Ascending aorta (tissue), 2 donors: ENCODE measurements around the gene AOAH. TPM values are rescaled to one million over a fixed set of nuclear protein-coding genes. Genes with fewer than 3 reads are reported as not detected.

Source experiments
- DNase-seq, 2 donors: peaks; one replicate each; pipeline ENCODE4 v3.0.0-alpha.2; 2019; ENCODE audit warnings: low spot score in 2 of 2
- H3K27ac ChIP-seq, 2 donors: fragments of 200-600 bp; sonication (generic); one replicate each; pipeline ENCODE4 v1.5.1; 2016 to 2017; ENCODE audit warnings: mild to moderate bottlenecking in 1 of 2
- H3K27me3 ChIP-seq: fragments of 200-600 bp; sonication (generic); one replicate; pipeline ENCODE4 v1.5.1; 2017
- H3K36me3 ChIP-seq, 2 donors: fragments of 200-600 bp; sonication (generic); one replicate each; pipeline ENCODE4 v1.5.1; 2016
- H3K4me1 ChIP-seq, 2 donors: fragments of 200-600 bp; sonication (generic); one replicate each; pipeline ENCODE4 v1.5.1; 2016 to 2017; ENCODE audit warnings: mild to moderate bottlenecking in 1 of 2
- H3K4me3 ChIP-seq, 2 donors: fragments of 200-600 bp; sonication (generic); one replicate each; pipeline ENCODE4 v1.5.1; 2016 to 2017; ENCODE audit warnings: mild to moderate bottlenecking in 1 of 2
- H3K9me3 ChIP-seq, 2 donors: fragments of 200-600 bp; sonication (generic); one replicate each; pipeline ENCODE4 v1.5.1; 2016
- intact Hi-C: fragments of 100-400 bp; cut with DNase I; formaldehyde crosslinking; loops from one replicate; pipeline ENCODE4 v1.15.1; 2023
- total RNA-seq: library from RNA; depleted of rRNA; stranded (reverse); fragments of >200 nt; gene quantifications from one replicate; pipeline ENCODE4 v1.1.0, GENCODE V29; 2016
- TF ChIP-seq, protein P1 (sequence below), 3 experiments: fragments of 200-600 bp in 2 of 3; fragments of 450-650 bp in 1 of 3; sonication (generic) in 2 of 3; IDR thresholded peaks; one replicate each; pipeline ENCODE4 v1.5.1; 2016 to 2019; ENCODE audit warnings: antibody characterized with exemption in 3 of 3, mild to moderate bottlenecking in 1 of 3, moderate library complexity in 1 of 3

Gene AOAH
- total RNA-seq, 1 donor from 2014 or later: 0.75 TPM

DNA sequence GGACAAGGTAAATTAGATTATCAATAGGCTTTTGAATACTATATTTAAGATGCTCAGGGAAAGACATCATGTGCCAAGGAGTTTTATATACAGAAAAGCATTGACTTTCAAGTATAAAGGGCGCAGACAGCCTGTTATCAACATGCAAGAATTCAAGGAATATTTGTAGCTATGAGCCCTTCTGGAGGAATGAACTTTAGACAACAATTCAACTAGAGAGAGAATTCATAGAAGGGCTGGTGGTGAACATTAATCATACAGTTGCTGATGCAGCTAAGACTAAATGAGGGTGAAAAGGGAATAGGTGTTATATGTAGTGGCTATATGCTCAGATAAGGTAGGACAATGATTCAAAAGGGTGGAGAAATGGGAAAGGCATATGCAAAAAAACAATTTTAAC lies 41.2 kb downstream of the AOAH start:
- Histone ChIP-seq H3K4me3 (no peak overlapping the region), H3K9me3 (no peaks in the 10 kb centered on the region), H3K27me3 (no peaks in the 10 kb centered on the region), H3K36me3 (no peaks in the 10 kb centered on the region), H3K27ac (no peak overlapping the region), H3K4me1 (no peaks in the 10 kb centered on the region)
- no peak for DNase-seq
- intact Hi-C loops: no loop called here
- TF ChIP-seq, protein P1, sequence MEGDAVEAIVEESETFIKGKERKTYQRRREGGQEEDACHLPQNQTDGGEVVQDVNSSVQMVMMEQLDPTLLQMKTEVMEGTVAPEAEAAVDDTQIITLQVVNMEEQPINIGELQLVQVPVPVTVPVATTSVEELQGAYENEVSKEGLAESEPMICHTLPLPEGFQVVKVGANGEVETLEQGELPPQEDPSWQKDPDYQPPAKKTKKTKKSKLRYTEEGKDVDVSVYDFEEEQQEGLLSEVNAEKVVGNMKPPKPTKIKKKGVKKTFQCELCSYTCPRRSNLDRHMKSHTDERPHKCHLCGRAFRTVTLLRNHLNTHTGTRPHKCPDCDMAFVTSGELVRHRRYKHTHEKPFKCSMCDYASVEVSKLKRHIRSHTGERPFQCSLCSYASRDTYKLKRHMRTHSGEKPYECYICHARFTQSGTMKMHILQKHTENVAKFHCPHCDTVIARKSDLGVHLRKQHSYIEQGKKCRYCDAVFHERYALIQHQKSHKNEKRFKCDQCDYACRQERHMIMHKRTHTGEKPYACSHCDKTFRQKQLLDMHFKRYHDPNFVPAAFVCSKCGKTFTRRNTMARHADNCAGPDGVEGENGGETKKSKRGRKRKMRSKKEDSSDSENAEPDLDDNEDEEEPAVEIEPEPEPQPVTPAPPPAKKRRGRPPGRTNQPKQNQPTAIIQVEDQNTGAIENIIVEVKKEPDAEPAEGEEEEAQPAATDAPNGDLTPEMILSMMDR (IDR thresholded peaks at IDR 0.05): no peak

DNA sequence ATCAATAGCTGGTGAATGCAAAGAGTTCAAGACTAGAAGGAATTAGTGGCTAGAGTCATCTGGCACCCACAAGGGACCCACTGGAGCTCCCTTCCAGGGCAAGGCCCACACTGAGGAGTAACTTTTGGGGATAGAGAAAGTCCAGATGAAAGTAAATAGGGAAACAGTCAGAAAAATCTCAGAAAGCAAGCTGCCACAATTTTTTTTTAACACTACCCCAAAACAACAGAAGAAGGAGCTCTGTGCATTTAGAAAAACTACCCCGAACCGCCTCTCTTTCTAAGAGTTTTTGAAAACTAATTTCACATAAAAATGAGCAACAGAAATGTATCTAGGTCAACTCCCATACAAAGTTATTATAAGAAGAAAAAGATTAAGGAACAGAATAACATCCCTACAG lies 42.2 kb downstream of the AOAH start:
- Histone ChIP-seq H3K36me3 (no peaks in the 10 kb centered on the region), H3K4me3 (no peak overlapping the region), H3K27me3 (no peaks in the 10 kb centered on the region), H3K4me1 (no peaks in the 10 kb centered on the region), H3K27ac (no peak overlapping the region), H3K9me3 (no peaks in the 10 kb centered on the region)
- TF ChIP-seq, protein P1 (IDR thresholded peaks at IDR 0.05): no peak
- intact Hi-C loops: no loop called here
- DNase-seq: no peak

DNA sequence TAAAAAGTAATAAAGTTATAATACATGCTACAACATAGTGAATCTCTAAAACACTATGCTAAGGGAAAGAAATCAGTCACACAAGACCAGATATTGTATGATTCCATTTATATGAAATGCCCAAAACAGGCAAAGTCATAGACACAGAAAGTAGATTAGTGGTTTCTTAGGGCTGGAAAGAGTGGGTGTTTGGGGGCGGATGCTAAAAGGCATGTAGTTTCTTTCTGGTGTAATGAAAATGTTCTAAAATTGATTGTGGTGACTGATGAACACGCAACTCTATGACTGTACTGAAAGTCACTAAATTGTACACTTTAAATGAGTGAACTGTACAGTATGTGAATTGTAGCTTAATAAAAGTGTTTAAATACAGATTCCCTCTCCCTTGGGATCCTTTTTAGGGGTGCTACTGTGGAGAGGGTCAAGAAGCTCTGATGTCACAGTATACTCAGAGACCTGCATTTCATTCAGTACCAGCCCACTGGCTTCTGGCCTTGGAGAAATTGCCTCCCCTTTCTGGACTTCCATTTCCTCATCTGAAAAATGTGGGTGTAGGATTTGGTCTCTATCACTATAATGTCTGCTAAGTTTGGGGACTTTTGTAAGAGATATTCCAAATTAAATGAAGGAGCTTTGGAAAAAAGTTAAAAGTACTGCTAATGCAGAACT lies 46.4 kb downstream of the AOAH start:
- Histone ChIP-seq H3K27ac (no peak overlapping the region), H3K36me3 (no peaks in the 10 kb centered on the region), H3K4me3 (no peak overlapping the region), H3K9me3 (no peaks in the 10 kb centered on the region), H3K27me3 (no peaks in the 10 kb centered on the region), H3K4me1 (no peaks in the 10 kb centered on the region)
- DNase-seq: no peak
- TF ChIP-seq, protein P1 (IDR thresholded peaks at IDR 0.05): no peak
- intact Hi-C loops: no loop called here

DNA sequence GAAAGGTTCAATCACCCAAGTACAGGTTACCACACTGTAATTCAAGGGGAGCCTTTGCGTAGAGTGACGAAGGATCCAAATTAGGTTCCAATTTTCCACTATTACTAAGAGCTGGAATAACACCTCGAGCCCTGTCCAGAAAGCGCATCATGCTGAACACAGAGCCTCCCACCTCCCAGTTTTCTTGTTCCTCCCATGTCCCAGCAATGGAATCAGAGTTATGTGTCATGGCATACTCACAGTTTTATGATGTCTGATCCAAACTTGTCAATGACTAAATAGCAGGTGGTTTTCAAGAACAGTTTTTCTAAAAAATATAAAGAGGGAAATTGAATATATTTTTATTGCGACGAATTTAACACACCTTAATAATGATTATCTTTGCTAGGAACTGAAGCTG lies 50.6 kb downstream of the AOAH start:
- Histone ChIP-seq H3K27me3 (no peaks in the 10 kb centered on the region), H3K4me3 (no peak overlapping the region), H3K36me3 (no peaks in the 10 kb centered on the region), H3K27ac (no peak overlapping the region), H3K9me3 (no peaks in the 10 kb centered on the region), H3K4me1 (no peaks in the 10 kb centered on the region)
- intact Hi-C loops: loop anchor here (5.0 kb wide), 1 partner anchor 231 kb away; no protein-coding TSS in a partner anchor
- TF ChIP-seq, protein P1 (IDR thresholded peaks at IDR 0.05): no peak
- DNase-seq: no peak

DNA sequence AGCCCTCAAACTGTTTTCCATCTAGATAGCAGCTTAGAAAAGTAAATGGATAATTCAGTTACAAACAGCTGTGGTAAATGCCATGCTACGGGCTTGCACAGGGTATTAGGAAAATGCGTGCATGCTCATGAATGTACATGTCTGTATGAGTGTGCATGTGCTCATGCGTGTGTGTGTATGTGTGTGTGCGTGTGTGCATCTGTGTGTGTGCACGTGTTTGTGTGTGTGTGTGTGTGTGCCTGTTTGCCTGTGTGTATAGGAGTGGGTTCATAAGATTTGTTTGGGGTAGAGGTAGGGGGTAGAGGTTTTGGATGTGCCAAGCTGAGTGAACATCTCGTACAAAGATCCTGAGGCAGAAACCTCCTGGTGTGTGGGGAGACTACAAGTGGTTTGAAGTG lies 52.9 kb downstream of the AOAH start:
- TF ChIP-seq, protein P1 (IDR thresholded peaks at IDR 0.05): no peak
- no peaks in the 10 kb centered on the region for H3K36me3 ChIP-seq
- DNase-seq: no peak
- no peaks in the 10 kb centered on the region for H3K9me3 ChIP-seq
- no peaks in the 10 kb centered on the region for H3K4me1 ChIP-seq
- H3K4me3 ChIP-seq: no peak overlapping the region
- no peak overlapping the region for H3K27ac ChIP-seq
- no peaks in the 10 kb centered on the region for H3K27me3 ChIP-seq
- intact Hi-C loops: loop anchor here (5.0 kb wide), 1 partner anchor 229 kb away; no protein-coding TSS in a partner anchor
